HG02884 (cell line): ENCODE measurements around the gene GRIP1.

Experiments
- ATAC-seq: cut with Tn5 transposase; IDR thresholded peaks from one replicate; pipeline ENCODE4 v1.9.1; 2021; ENCODE audit warnings: mild to moderate bottlenecking, moderate library complexity; ENCODE audit not compliant: unreplicated experiment

Gene GRIP1

GRCh38 chr12:66602483-66603143 lies 76.3 kb downstream of the GRIP1 start:
- no peak for ATAC-seq

- no peak for ATAC-seq
Observed at GRCh38 chr12:66600903-66601302, 78.0 kb downstream of the GRIP1 start.

- ATAC-seq = no peak
Observed at GRCh38 chr12:66599816-66600215, 79.1 kb downstream of the GRIP1 start.

- ATAC-seq = no peak
Observed at GRCh38 chr12:66598608-66599007, 80.3 kb downstream of the GRIP1 start.

GRCh38 chr12:66598079-66598478 lies 80.8 kb downstream of the GRIP1 start:
- ATAC-seq = no peak

- ATAC-seq = no peak
Observed at GRCh38 chr12:66596199-66596598, 82.7 kb downstream of the GRIP1 start.

GRCh38 chr12:66594688-66595087 lies 84.2 kb downstream of the GRIP1 start:
- no peak for ATAC-seq

- ATAC-seq = no peak
Observed at GRCh38 chr12:66590275-66590985, 88.4 kb downstream of the GRIP1 start.

- ATAC-seq = no peak
Observed at GRCh38 chr12:66589095-66589494, 89.8 kb downstream of the GRIP1 start.

GRCh38 chr12:66587912-66588311 lies 91.0 kb downstream of the GRIP1 start:
- ATAC-seq = peak; percentile 68

GRCh38 chr12:66584673-66585072 lies 94.2 kb downstream of the GRIP1 start:
- ATAC-seq = no peak

- ATAC-seq = no peak
Observed at GRCh38 chr12:66573605-66574004, 105.3 kb downstream of the GRIP1 start.

GRCh38 chr12:66572845-66573244 lies 106.0 kb downstream of the GRIP1 start:
- ATAC-seq = no peak

- no peak for ATAC-seq
Observed at GRCh38 chr12:66571361-66571915, 107.4 kb downstream of the GRIP1 start.

- no peak for ATAC-seq
Observed at GRCh38 chr12:66563220-66563619, 115.7 kb downstream of the GRIP1 start.

GRCh38 chr12:66555113-66555512 lies 123.8 kb downstream of the GRIP1 start:
- no peak for ATAC-seq

GRCh38 chr12:66552716-66553115 lies 126.2 kb downstream of the GRIP1 start:
- no peak for ATAC-seq

GRCh38 chr12:66550626-66551025 lies 128.2 kb downstream of the GRIP1 start:
- no peak for ATAC-seq

- no peak for ATAC-seq
Observed at GRCh38 chr12:66549050-66549389, 129.9 kb downstream of the GRIP1 start.

- ATAC-seq = peak; percentile 58
Observed at GRCh38 chr12:66548338-66549049, 130.4 kb downstream of the GRIP1 start.

- no peak for ATAC-seq
Observed at GRCh38 chr12:66541426-66541825, 137.4 kb downstream of the GRIP1 start.

GRCh38 chr12:66539431-66539830 lies 139.4 kb downstream of the GRIP1 start:
- no peak for ATAC-seq
